WTC11 (cell line): ENCODE data around the gene RNF103.

Source experiments
- CREB1 ChIP-seq: sonication (generic); formaldehyde crosslinking; IDR thresholded peaks from 2 replicates; pipeline ENCODE4 v1.8.0; 2023; ENCODE audit warnings: mild to moderate bottlenecking, missing genetic modification reagents
- ELF4 ChIP-seq: sonication (generic); formaldehyde crosslinking; IDR thresholded peaks from 2 replicates; pipeline ENCODE4 v1.8.1; 2022; ENCODE audit warnings: low read depth, mild to moderate bottlenecking, moderate library complexity, missing genetic modification reagents
- RELA ChIP-seq: sonication (generic); formaldehyde crosslinking; IDR thresholded peaks from 2 replicates; pipeline ENCODE4 v1.8.1; 2022; ENCODE audit warnings: missing genetic modification reagents, mild to moderate bottlenecking, borderline replicate concordance
- TP53 ChIP-seq: sonication (generic); formaldehyde crosslinking; IDR thresholded peaks from 2 replicates; pipeline ENCODE4 v1.8.1; 2023; ENCODE audit warnings: mild to moderate bottlenecking, missing genetic modification reagents
- ZNF317 ChIP-seq: sonication (generic); formaldehyde crosslinking; IDR thresholded peaks from 2 replicates; pipeline ENCODE4 v1.8.1; 2023; ENCODE audit warnings: low read depth, mild to moderate bottlenecking, moderate library complexity, missing genetic modification reagents, borderline replicate concordance
- TF ChIP-seq, protein P1 (sequence below): sonication (generic); formaldehyde crosslinking; IDR thresholded peaks from 2 replicates; pipeline ENCODE4 v1.8.0; 2022; ENCODE audit warnings: mild to moderate bottlenecking, missing genetic modification reagents
- TF ChIP-seq, protein P2 (sequence below): fragments of 200-600 bp; IDR thresholded peaks from 2 replicates; pipeline ENCODE4 v1.8.0; 2022; ENCODE audit warnings: antibody characterized with exemption
- TF ChIP-seq, protein P3 (sequence below): sonication (generic); formaldehyde crosslinking; IDR thresholded peaks from 2 replicates; pipeline ENCODE4 v1.8.1; 2023; ENCODE audit warnings: mild to moderate bottlenecking, moderate library complexity, missing genetic modification reagents
- TF ChIP-seq, protein P4 (sequence below): sonication (generic); formaldehyde crosslinking; IDR thresholded peaks from 2 replicates; pipeline ENCODE4 v1.8.0; 2022; ENCODE audit warnings: mild to moderate bottlenecking, missing genetic modification reagents

DNA sequence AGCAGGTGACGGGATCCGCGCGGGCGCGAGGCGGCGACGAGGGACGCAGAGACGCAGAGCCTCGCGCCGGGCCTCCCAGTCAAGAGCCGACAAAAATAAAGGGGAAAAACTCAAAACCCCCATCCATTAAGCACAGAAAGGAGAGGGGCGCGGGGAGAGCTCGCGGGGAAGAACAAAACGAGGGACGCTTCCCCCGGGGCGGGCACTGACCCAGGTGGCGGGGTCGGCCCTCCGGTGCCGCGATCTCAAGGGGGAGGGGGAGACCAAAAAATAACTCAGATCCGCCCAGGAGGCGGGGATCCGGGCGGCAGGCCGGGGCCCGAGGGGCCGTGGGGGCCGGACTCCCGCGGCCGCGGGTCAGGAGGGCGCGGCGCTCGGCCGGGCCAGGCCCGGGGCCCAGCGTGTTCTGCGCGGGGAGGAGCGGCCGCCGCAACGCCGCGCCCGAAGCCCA, 597 bp downstream of the RNF103 start:
- TF ChIP-seq, protein P1, sequence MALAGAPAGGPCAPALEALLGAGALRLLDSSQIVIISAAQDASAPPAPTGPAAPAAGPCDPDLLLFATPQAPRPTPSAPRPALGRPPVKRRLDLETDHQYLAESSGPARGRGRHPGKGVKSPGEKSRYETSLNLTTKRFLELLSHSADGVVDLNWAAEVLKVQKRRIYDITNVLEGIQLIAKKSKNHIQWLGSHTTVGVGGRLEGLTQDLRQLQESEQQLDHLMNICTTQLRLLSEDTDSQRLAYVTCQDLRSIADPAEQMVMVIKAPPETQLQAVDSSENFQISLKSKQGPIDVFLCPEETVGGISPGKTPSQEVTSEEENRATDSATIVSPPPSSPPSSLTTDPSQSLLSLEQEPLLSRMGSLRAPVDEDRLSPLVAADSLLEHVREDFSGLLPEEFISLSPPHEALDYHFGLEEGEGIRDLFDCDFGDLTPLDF (CRISPR knock-in tag): no peak
- TF ChIP-seq TP53 (no peak), ELF4 (no peak), RELA (no peak), ZNF317 (CRISPR knock-in tag) (no peak), CREB1 (CRISPR knock-in tag) (no peak)
- TF ChIP-seq, protein P2, sequence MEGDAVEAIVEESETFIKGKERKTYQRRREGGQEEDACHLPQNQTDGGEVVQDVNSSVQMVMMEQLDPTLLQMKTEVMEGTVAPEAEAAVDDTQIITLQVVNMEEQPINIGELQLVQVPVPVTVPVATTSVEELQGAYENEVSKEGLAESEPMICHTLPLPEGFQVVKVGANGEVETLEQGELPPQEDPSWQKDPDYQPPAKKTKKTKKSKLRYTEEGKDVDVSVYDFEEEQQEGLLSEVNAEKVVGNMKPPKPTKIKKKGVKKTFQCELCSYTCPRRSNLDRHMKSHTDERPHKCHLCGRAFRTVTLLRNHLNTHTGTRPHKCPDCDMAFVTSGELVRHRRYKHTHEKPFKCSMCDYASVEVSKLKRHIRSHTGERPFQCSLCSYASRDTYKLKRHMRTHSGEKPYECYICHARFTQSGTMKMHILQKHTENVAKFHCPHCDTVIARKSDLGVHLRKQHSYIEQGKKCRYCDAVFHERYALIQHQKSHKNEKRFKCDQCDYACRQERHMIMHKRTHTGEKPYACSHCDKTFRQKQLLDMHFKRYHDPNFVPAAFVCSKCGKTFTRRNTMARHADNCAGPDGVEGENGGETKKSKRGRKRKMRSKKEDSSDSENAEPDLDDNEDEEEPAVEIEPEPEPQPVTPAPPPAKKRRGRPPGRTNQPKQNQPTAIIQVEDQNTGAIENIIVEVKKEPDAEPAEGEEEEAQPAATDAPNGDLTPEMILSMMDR: no peak
- TF ChIP-seq, protein P3, sequence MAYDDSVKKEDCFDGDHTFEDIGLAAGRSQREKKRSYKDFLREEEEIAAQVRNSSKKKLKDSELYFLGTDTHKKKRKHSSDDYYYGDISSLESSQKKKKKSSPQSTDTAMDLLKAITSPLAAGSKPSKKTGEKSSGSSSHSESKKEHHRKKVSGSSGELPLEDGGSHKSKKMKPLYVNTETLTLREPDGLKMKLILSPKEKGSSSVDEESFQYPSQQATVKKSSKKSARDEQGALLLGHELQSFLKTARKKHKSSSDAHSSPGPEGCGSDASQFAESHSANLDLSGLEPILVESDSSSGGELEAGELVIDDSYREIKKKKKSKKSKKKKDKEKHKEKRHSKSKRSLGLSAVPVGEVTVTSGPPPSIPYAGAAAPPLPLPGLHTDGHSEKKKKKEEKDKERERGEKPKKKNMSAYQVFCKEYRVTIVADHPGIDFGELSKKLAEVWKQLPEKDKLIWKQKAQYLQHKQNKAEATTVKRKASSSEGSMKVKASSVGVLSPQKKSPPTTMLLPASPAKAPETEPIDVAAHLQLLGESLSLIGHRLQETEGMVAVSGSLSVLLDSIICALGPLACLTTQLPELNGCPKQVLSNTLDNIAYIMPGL (CRISPR knock-in tag): no peak
- TF ChIP-seq, protein P4, sequence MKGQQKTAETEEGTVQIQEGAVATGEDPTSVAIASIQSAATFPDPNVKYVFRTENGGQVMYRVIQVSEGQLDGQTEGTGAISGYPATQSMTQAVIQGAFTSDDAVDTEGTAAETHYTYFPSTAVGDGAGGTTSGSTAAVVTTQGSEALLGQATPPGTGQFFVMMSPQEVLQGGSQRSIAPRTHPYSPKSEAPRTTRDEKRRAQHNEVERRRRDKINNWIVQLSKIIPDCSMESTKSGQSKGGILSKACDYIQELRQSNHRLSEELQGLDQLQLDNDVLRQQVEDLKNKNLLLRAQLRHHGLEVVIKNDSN (CRISPR knock-in tag): no peak
